GM15510 (cell line): ENCODE data around the gene ZNF593OS.

Experiments used
- POLR2A ChIP-seq: IDR thresholded peaks from 3 replicates; pipeline ENCODE4 v1.6.1; 2011; ENCODE audit warnings: borderline replicate concordance; ENCODE audit not compliant: insufficient read length; ENCODE audit errors: extremely low read depth

ZNF593OS gene

DNA sequence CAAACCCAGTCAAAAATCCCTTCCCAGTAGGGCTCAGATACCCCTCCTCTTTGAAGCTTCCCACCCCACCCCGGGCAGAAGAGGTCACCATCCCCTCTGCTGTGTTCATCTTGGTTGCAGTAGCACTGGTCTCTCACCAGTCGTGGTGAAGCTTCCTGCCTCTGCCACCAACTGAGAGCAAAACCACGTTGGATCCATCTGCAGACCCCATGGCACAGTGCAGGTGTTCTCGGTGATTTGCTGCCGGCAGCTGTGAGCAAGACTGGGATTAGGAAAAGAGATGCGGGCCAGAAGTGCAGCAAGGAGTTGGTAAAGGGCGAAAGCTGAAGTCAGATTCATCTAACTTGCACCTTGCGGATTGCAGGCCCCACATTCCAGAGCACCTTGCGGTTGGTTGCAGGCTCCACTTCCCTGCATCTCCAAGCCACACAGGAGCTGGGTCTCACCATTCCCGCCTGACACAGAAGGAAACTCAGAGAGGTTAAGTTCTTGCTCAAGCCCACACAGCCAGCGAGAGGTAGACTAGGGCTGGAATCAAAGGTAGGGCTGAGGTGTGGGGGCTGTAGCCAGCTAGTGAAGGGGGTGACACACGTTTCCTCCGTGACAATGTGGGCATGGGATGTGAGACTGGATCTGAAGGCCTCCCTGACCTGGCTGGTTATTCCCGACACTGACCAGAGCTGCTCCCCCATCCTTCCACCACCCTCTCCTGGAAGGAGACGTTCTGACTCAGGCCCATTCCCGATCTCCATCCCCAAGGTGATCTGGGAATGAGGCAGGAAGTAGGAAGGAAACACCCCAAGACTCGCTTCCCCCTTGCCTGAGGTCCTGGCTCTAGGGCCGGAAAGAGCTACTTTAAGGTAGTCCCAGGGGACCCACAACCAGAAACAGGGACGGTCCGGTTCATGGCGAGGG, 16.0 kb downstream of the ZNF593OS start:
- no peak for TF ChIP-seq POLR2A

DNA sequence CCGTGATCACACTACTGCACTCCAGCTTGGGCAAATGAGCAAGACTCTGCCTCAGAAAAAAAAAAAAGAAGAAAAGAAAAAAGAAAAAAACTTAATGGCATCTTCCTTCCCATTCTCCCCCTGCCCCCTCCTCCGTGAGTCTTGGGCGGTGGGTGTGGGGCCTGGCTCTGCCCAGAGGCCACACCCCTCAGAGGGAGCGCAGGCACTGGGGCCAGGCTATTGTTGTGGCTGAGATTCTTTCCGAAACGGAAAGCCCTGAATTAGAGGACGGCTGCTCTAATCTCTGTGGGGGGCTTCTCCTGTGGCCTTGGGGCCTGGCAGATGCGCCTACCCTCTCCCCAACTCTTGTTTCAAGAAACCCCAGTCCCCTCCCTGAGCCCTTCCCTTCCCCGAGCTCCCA, 16.9 kb downstream of the ZNF593OS start:
- no peak for TF ChIP-seq POLR2A

DNA sequence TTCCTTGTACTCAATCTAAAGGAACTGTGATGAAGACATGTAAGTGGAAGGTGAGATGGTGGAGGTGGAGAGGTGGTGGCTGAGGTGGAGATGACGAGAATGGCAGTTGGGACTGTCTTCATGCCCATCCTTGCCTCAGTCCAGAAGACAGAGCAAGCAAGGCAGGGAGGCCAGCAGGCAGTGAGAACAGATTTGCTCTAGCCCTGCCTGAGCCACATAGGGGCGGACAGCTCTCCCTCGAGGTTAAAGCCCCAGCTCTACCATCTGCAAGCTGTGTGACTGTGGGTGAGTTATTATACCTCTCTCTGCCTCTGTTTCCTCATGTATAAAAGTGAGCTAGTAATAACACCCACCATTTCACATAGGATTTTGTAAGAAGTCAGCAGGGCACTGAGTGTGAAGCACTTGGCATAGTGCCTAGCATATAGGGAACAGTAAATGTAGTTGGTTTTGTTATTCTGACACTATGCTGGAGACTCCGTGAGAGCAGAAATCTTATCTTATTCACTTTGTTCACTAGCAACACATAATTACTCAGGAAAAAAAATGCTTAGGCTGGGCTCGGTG, 17.6 kb downstream of the ZNF593OS start:
- no peak for TF ChIP-seq POLR2A

DNA sequence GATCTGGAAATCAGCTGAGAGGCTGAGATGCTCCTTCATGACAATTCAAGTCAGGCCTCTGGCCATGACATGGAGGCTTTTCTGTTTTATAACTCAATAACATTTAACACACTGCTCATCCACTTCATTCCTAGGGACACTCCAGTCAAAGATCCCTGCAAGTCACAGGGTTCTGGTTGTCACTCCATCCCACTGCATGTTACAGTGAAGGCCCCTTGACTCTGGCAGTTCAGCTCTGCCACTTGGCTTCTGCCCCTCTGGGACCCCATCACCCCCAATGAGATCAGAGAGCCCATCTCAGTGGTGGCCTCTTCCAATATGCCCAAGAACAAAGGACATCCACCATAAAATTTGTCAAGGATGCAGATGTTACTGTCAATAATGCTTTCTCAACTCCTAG, 22.7 kb downstream of the ZNF593OS start:
- no peak for TF ChIP-seq POLR2A

DNA sequence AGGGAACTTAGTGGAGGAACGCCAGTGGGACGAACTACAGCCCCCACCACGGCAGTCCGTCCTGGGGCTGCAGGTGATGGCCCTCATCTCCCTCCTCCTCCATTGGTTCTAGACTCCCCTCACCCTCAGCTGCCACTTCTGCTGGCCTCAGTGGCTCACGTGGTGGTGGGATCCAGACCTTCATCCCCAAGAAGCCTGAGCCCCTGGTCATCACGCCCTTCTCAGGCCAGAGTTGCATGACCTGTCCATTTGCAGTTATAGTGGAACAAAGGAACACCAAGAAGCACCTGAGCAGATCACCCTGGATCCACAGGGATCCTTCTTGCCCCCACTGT, 25.7 kb downstream of the ZNF593OS start:
- no peak for TF ChIP-seq POLR2A

- TF ChIP-seq POLR2A: no peak
Observed at GRCh38 chr1:26145041-26145959, 26.3 kb downstream of the ZNF593OS start.

DNA sequence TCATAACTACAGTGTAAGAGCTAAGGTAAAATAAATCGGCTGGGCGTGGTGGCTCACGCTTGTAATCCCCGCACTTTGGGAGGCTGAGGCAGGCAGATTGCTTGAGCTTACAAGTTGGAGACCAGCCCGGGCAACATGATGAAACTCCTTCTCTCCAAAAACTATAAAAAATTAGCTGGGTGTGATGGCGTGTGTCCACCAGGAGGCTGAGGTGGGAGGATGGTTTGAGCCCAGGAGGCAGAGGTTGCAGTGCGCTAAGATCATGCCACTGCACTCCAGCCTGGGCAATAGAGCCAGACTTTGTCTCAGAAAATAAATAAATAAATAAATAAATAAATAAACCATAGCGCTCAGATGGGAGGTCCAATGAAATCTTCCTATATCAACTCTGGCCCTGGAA, 29.5 kb downstream of the ZNF593OS start:
- TF ChIP-seq POLR2A: no peak

DNA sequence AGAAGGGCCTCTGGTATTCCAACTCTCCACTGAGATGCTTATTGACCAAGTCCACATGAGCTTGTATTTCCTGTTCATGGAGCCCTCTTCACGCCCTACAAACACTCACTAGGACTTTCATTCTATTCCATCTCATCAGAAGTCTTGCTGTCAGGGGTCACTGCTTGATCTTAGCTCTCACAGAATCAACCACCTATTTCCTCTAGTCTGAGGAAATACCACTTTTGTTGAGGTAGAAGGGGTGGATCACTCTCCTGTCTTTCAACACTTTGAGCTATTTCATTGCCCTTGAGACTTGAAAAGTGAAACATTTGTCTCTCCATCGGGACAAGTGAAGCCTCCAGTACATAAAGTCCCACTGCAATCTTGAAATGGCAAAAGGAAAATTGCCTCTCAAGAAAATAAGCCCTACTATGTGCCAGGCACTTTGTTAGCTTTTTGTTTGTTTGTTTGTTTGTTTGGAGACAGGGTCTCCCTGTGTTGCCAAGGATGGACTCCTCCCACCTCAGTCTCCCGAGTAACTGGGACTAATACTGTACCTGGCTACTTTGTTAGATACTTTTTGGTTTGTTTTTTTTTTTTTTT, 32.6 kb downstream of the ZNF593OS start:
- no peak for TF ChIP-seq POLR2A

- no peak for TF ChIP-seq POLR2A
Observed at GRCh38 chr1:26134466-26134865, 37.2 kb downstream of the ZNF593OS start.

GRCh38 chr1:26132834-26133167, 38.8 kb downstream of the ZNF593OS start:
- no peak for TF ChIP-seq POLR2A

GRCh38 chr1:26132128-26132833, 39.4 kb downstream of the ZNF593OS start:
- TF ChIP-seq POLR2A: no peak

DNA sequence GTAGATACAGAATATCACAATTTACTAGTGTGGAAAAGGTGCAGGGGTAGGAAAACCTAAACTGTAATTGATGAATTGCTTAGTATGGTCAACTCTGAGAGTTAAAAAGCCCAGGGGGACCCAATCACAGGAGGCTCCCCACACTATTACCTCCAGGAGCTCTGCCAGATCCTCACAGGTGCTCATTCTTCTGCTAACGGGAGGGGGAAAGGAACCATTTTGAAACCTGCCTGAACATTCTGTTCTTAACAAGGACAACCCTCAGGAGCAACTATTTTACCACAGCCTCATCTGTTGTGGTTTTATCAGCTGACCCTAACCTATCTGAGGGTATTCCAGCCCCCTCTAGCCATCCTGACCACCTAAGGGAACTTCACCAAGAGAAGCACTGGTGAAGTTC, 40.9 kb downstream of the ZNF593OS start:
- no peak for TF ChIP-seq POLR2A

- no peak for TF ChIP-seq POLR2A
Observed at GRCh38 chr1:26129778-26130177, 41.9 kb downstream of the ZNF593OS start.
